ENCODE measurements around the gene ALX4. TPM values are rescaled to one million over a fixed set of nuclear protein-coding genes. Genes with fewer than 3 reads are reported as not detected.

ALX4 gene
- total RNA-seq, 4 donors from 2014 or later = 0.31 TPM; not detected in 3

DNA sequence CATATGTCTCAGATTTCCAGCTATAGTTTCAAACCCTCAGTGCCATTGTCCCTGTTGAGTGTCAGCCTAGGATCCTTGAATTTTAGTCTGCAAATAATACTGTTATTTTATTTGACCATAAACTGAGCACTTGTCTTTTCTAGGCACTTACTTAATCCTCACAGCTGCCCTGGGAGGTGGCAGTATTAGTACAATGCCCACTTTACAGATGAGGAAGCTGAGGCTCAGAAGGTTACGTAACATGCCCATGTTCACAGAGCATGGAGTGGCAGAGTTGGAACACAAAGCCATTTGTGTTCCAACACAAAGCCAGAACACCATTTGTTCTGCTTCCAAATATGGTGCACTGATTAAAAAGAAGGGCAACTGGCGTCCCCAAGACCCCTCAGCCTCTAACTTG lies 38.2 kb upstream of the ALX4 start:
- Histone ChIP-seq H3K9me3 (no peaks in the 10 kb centered on the region), H3K4me3 (no peak overlapping the region), H3K27me3 (peaks cover 32% of the 10 kb centered on the region), H3K4me1 (no peaks in the 10 kb centered on the region), H3K27ac (no peak overlapping the region), H3K36me3 (no peaks in the 10 kb centered on the region)
- ATAC-seq = no peak
- WGBS, 2 donors (ENCODE audit: low coverage in 1 of 2) = 70 to 86% methylated on average over 1 to 2 of the region's 2 CpGs
- no peak for TF ChIP-seq EP300 (IDR thresholded peaks at IDR 0.05)
- TF ChIP-seq POLR2A (IDR thresholded peaks at IDR 0.05) = no peak
- TF ChIP-seq, protein P1, sequence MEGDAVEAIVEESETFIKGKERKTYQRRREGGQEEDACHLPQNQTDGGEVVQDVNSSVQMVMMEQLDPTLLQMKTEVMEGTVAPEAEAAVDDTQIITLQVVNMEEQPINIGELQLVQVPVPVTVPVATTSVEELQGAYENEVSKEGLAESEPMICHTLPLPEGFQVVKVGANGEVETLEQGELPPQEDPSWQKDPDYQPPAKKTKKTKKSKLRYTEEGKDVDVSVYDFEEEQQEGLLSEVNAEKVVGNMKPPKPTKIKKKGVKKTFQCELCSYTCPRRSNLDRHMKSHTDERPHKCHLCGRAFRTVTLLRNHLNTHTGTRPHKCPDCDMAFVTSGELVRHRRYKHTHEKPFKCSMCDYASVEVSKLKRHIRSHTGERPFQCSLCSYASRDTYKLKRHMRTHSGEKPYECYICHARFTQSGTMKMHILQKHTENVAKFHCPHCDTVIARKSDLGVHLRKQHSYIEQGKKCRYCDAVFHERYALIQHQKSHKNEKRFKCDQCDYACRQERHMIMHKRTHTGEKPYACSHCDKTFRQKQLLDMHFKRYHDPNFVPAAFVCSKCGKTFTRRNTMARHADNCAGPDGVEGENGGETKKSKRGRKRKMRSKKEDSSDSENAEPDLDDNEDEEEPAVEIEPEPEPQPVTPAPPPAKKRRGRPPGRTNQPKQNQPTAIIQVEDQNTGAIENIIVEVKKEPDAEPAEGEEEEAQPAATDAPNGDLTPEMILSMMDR (IDR thresholded peaks at IDR 0.05) = no peak
- TF ChIP-seq POLR2AphosphoS5 (IDR thresholded peaks at IDR 0.05) = no peak

DNA sequence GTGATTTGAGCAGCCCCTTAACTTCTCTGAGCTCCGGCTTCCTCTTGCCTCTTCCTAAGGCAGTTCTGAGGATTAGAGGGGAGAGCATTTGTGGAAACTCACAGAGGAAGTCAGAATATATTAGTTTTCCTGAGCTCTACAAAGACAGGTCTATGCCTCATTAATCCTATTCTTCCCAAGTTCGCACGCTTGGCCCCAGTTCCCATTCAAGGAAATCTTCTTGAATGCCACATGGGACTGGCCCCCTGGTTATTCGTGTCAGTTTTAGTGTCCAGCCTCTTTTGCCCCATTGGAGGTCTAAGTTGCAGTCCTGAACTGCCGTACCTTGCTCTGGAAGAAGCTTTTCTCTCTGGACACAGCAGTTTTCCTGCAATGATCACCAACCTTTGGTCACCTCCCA lies 37.6 kb upstream of the ALX4 start:
- H3K4me3 ChIP-seq = no peak overlapping the region
- no peak overlapping the region for H3K27ac ChIP-seq
- H3K4me1 ChIP-seq = no peaks in the 10 kb centered on the region
- 95 to 100% methylated on average over 1 to 5 of the region's 5 CpGs for WGBS, 2 donors (ENCODE audit: low coverage in 1 of 2)
- peaks cover 28% of the 10 kb centered on the region for H3K27me3 ChIP-seq
- no peaks in the 10 kb centered on the region for H3K36me3 ChIP-seq
- no peak for ATAC-seq
- no peaks in the 10 kb centered on the region for H3K9me3 ChIP-seq
- TF ChIP-seq EP300 (IDR thresholded peaks at IDR 0.05) = no peak

DNA sequence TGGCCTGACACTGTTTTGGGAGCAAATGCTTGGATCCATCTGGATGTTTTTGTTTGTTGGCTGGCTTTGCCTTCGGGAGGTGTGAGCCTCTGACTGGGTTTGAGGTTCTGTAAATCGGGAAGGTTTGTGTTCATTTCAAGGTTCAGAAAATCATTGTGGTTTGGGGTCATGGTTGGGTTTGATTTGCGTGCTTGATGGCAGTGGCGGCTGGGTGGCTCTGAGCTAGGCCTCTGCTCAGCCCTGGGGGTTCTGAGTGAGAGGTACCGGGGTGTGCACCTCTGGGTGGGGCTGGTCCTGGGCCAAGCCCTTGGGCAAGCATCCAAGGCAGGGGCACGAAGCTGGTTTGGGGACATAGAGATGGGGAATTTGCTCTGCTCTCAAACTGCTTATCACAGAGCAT lies 37.0 kb upstream of the ALX4 start:
- no peak for ATAC-seq
- 40 to 80% methylated on average over 1 of the region's 6 CpGs for WGBS, 2 donors (ENCODE audit: low coverage in 1 of 2)
- Histone ChIP-seq H3K36me3 (no peaks in the 10 kb centered on the region), H3K4me1 (no peaks in the 10 kb centered on the region), H3K27ac (no peak overlapping the region), H3K4me3 (no peak overlapping the region), H3K9me3 (no peaks in the 10 kb centered on the region), H3K27me3 (peaks cover 28% of the 10 kb centered on the region)
- TF ChIP-seq, protein P1 (IDR thresholded peaks at IDR 0.05) = no peak
- TF ChIP-seq POLR2AphosphoS5 (IDR thresholded peaks at IDR 0.05) (no peak), EP300 (IDR thresholded peaks at IDR 0.05) (no peak), POLR2A (IDR thresholded peaks at IDR 0.05) (no peak)

DNA sequence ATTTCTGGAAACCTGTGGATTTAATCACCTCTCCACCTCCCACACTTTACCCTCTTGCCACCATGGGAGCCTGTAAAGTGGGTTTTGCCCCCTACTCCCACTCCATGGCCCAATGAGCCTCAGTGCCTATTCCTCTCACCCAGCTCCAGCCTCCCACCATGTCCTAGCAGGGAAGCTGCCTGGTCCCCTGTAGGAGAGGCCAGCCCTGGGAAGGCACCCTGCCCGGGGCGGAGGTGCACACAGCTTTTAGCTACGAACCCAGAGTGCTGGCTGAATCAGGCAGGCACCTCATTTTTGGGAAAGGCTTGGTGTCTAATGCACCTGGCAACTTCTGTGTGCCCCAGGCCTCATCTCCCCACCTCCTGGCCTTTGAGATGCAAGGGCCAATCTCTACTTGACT lies 35.8 kb upstream of the ALX4 start:
- H3K4me3 ChIP-seq = no peak overlapping the region
- H3K9me3 ChIP-seq = no peaks in the 10 kb centered on the region
- WGBS, 2 donors (ENCODE audit: low coverage in 1 of 2) = 60% methylated on average over 2 of the region's 3 CpGs; no CpG with 5 or more reads in 1 of the 2 donors
- no peak for ATAC-seq
- H3K27me3 ChIP-seq = peaks cover 28% of the 10 kb centered on the region
- no peaks in the 10 kb centered on the region for H3K36me3 ChIP-seq
- no peaks in the 10 kb centered on the region for H3K4me1 ChIP-seq
- H3K27ac ChIP-seq = no peak overlapping the region
- no peak for TF ChIP-seq EP300 (IDR thresholded peaks at IDR 0.05)
- TF ChIP-seq, protein P1 (IDR thresholded peaks at IDR 0.05) = no peak
- no peak for TF ChIP-seq POLR2AphosphoS5 (IDR thresholded peaks at IDR 0.05)
- no peak for TF ChIP-seq POLR2A (IDR thresholded peaks at IDR 0.05)

DNA sequence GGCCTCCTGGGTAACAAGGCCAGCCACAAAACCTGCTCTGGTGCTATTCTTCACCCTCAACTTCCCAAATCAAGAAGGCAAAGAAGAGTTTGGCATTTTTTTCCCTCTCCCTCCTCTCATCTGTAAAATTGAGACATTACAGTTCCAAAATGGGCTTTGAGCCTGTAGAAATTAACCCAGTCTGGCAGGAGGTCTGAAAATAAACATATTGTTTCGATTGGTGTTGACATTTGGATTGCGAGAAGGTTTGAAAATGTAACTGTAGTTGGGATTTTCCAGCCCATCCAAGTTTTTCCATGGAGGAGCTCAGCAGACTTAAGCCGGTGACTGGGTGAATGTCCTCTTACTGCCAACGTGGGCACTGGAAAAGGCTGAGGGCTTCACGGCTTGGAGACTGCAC lies 35.0 kb upstream of the ALX4 start:
- TF ChIP-seq, protein P1 (IDR thresholded peaks at IDR 0.05) = no peak
- no peak for TF ChIP-seq EP300 (IDR thresholded peaks at IDR 0.05)
- TF ChIP-seq POLR2A (IDR thresholded peaks at IDR 0.05) = no peak
- TF ChIP-seq POLR2AphosphoS5 (IDR thresholded peaks at IDR 0.05) = no peak
- Histone ChIP-seq H3K4me3 (no peak overlapping the region), H3K27ac (no peak overlapping the region), H3K27me3 (peaks cover 29% of the 10 kb centered on the region), H3K9me3 (no peaks in the 10 kb centered on the region), H3K4me1 (no peaks in the 10 kb centered on the region), H3K36me3 (no peaks in the 10 kb centered on the region)
- no peak for ATAC-seq
- 47 to 56% methylated on average over 2 to 5 of the region's 5 CpGs for WGBS, 2 donors (ENCODE audit: low coverage in 1 of 2)

Measured in gastroesophageal sphincter (tissue), 4 donors.